Smooth muscle cell (in vitro differentiated cells): ENCODE results near the gene CENPP. TPM values are rescaled to one million over a fixed set of nuclear protein-coding genes. Genes with fewer than 3 reads are reported as not detected.
A peak's percentile ranks its signal among the peaks of the same experiment; 100 is the strongest.

ENCODE experiments used
- DNase-seq: peaks from one replicate; lab custom pipeline; 2025; ENCODE audit not compliant: unreplicated experiment; lab: John Stamatoyannopoulos, UW
- H2AFZ ChIP-seq: fragments of 200-600 bp; sonication (generic); 2 replicates; pipeline ENCODE4 v1.6.0; 2016; ENCODE audit warnings: antibody characterized with exemption, low read depth, mild to moderate bottlenecking
- H3F3A ChIP-seq: fragments of 200-600 bp; sonication (generic); 2 replicates; pipeline ENCODE4 v1.6.0; 2017; ENCODE audit warnings: antibody characterized with exemption, low read depth
- H3K27ac ChIP-seq: fragments of 200-600 bp; sonication (generic); 2 replicates; pipeline ENCODE4 v1.5.1; 2016; ENCODE audit warnings: low read depth, mild to moderate bottlenecking
- H3K27me3 ChIP-seq: fragments of 200-600 bp; sonication (generic); 2 replicates; pipeline ENCODE4 v1.6.1; 2016; ENCODE audit warnings: low read depth, mild to moderate bottlenecking
- H3K36me3 ChIP-seq: fragments of 200-600 bp; sonication (generic); 2 replicates; pipeline ENCODE4 v1.5.1; 2016; ENCODE audit warnings: low read depth
- H3K4me1 ChIP-seq: fragments of 200-600 bp; sonication (generic); 2 replicates; pipeline ENCODE4 v1.5.1; 2016; ENCODE audit warnings: low read depth
- H3K4me2 ChIP-seq: fragments of 200-600 bp; sonication (generic); 2 replicates; pipeline ENCODE4 v1.6.0; 2016; ENCODE audit warnings: mild to moderate bottlenecking
- H3K4me3 ChIP-seq: fragments of 200-600 bp; sonication (generic); 2 replicates; pipeline ENCODE4 v1.5.1; 2016; ENCODE audit warnings: mild to moderate bottlenecking
- H3K79me2 ChIP-seq: fragments of 200-600 bp; sonication (generic); 2 replicates; pipeline ENCODE4 v1.6.0; 2016; ENCODE audit warnings: low read depth, mild to moderate bottlenecking
- H3K9ac ChIP-seq: fragments of 200-600 bp; sonication (generic); 2 replicates; pipeline ENCODE4 v1.6.0; 2016; ENCODE audit warnings: low read depth
- H3K9me3 ChIP-seq: fragments of 200-600 bp; sonication (generic); replicated peaks from 2 replicates; pipeline ENCODE4 v1.5.1; 2016; ENCODE audit warnings: low read depth
- H4K20me1 ChIP-seq: fragments of 200-600 bp; sonication (generic); 2 replicates; pipeline ENCODE4 v1.6.0; 2016; ENCODE audit warnings: low read depth
- CTCF ChIP-seq: fragments of 200-600 bp; sonication (generic); IDR thresholded peaks from 2 replicates; pipeline ENCODE4 v1.5.1; 2017; ENCODE audit warnings: borderline replicate concordance, mild to moderate bottlenecking, antibody characterized with exemption; ENCODE audit not compliant: insufficient read depth, poor library complexity, severe bottlenecking
- WGBS: methylation state at CpG from one replicate; pipeline ENCODE4 v1.1.7; 2016; ENCODE audit warnings: low lambda C conversion rate; 5-methylcytosine and 5-hydroxymethylcytosine counted together
- polyA plus RNA-seq: library from polyadenylated mRNA; unstranded; fragments of >200 nt; fragmentation: Nextera tagmentation; extraction: Ambion mirVana; gene quantifications from 2 replicates; pipeline ENCODE4 v1.2.1, GENCODE V29; 2016
- total RNA-seq: library from RNA; depleted of rRNA; stranded (reverse); fragments of >200 nt; gene quantifications from 2 replicates; pipeline ENCODE4 v1.2.3, GENCODE V29; 2014

CENPP gene
- total and polyA plus RNA-seq, 2 experiments from 2014 or later = 4.2 to 17.5 TPM

- TF ChIP-seq CTCF = no peak
- H3K9ac ChIP-seq = no peak within 1 kb of the TSS
- WGBS = 88% methylated on average over 7 of the region's 7 CpGs
Measured at GRCh38 chr9:92535940-92536850, 210.4 kb downstream of the CENPP start, which contains the start of gene ECM2. Gene ECM2, minus strand, starts transcription at chr9:92535990. Its CDS starts 13,124 bp downstream, at chr9:92522866.

GRCh38 chr9:92538541-92538940 is 212.8 kb downstream of the CENPP start:
- H3F3A ChIP-seq = no peaks in the 10 kb centered on the region
- H3K27me3 ChIP-seq = no peaks in the 10 kb centered on the region
- no peak overlapping the region for H3K4me3 ChIP-seq
- H3K4me1 ChIP-seq = peaks cover 11% of the 10 kb centered on the region
- 38% methylated on average over 2 of the region's 2 CpGs for whole genome bisulfite sequencing
- H3K4me2 ChIP-seq = peak overlapping the region; percentile 24
- H3K9ac ChIP-seq = no peak overlapping the region
- H3K36me3 ChIP-seq = no peaks in the 10 kb centered on the region
- no peak for TF ChIP-seq CTCF
- H4K20me1 ChIP-seq = no peaks in the 10 kb centered on the region
- no peak for DNase-seq
- H3K9me3 ChIP-seq = no peaks in the 10 kb centered on the region
- peak overlapping the region; percentile 61 for H3K27ac ChIP-seq
- no peak overlapping the region for H2AFZ ChIP-seq
- H3K79me2 ChIP-seq = no peaks in the 10 kb centered on the region

More at GRCh38 chr9:92535940-92536850, 210.4 kb downstream of the CENPP start, which contains the start of gene ECM2:
- peak within 1 kb of the TSS; percentile 37 for H3K4me3 ChIP-seq
- no peaks in the 10 kb centered on the region for H3K79me2 ChIP-seq
- H3K9me3 ChIP-seq = no peaks in the 10 kb centered on the region
- H3K4me1 ChIP-seq = peaks cover 11% of the 10 kb centered on the region
- peak within 1 kb of the TSS; percentile 85 for H2AFZ ChIP-seq
- H4K20me1 ChIP-seq = no peaks in the 10 kb centered on the region
- no peak for DNase-seq
- peak within 1 kb of the TSS; percentile 71 for H3K4me2 ChIP-seq
- H3F3A ChIP-seq = no peaks in the 10 kb centered on the region
- H3K27ac ChIP-seq = peak within 1 kb of the TSS; percentile 49
- H3K36me3 ChIP-seq = no peaks in the 10 kb centered on the region
- no peaks in the 10 kb centered on the region for H3K27me3 ChIP-seq

GRCh38 chr9:92543972-92544371 is 218.2 kb downstream of the CENPP start:
- H2AFZ ChIP-seq = no peak overlapping the region
- H3K9me3 ChIP-seq = no peaks in the 10 kb centered on the region
- no peaks in the 10 kb centered on the region for H4K20me1 ChIP-seq
- H3K79me2 ChIP-seq = no peaks in the 10 kb centered on the region
- no peaks in the 10 kb centered on the region for H3K27me3 ChIP-seq
- no peak for DNase-seq
- no peaks in the 10 kb centered on the region for H3K36me3 ChIP-seq
- no peak for TF ChIP-seq CTCF
- 64% methylated on average over 7 of the region's 7 CpGs for WGBS
- H3K4me3 ChIP-seq = no peak overlapping the region
- H3K27ac ChIP-seq = no peak overlapping the region
- no peaks in the 10 kb centered on the region for H3K4me1 ChIP-seq
- no peak overlapping the region for H3K9ac ChIP-seq
- no peaks in the 10 kb centered on the region for H3F3A ChIP-seq
- H3K4me2 ChIP-seq = no peak overlapping the region
